Activated B cell treated with CpG ODN at 0.5 μM for 24 hours (primary cell): ENCODE results near the gene TIAM1. TPM values are rescaled to one million over a fixed set of nuclear protein-coding genes. Genes with fewer than 3 reads are reported as not detected.

Experiments
- ATAC-seq: fragments of 200-7000 bp; cut with Tn5 transposase; one replicate; pipeline ENCODE4 v1.10.0; 2021; ENCODE audit warnings: low read depth, mild to moderate bottlenecking, moderate library complexity
- CTCF ChIA-PET: fragments of 350-600 bp; sonication (Branson Sonifier 250); formaldehyde crosslinking; loops from one replicate; lab custom pipeline; 2021; ENCODE audit warnings: antibody characterized with exemption; lab: Charles Lee
- POLR2A ChIA-PET: fragments of 350-600 bp; sonication (Branson Sonifier 250); formaldehyde crosslinking; loops from one replicate; lab custom pipeline; 2021; ENCODE audit warnings: antibody characterized with exemption; lab: Charles Lee
- DNase-seq: peaks from one replicate; pipeline ENCODE4 v3.0.0; 2022
- H3K27ac Mint-ChIP-seq: one replicate; pipeline ENCODE4 v1.8.0; 2020; ENCODE audit warnings: mixed read lengths
- H3K27me3 Mint-ChIP-seq: one replicate; pipeline ENCODE4 v1.8.0; 2021; ENCODE audit warnings: mixed read lengths
- H3K36me3 Mint-ChIP-seq: one replicate; pipeline ENCODE4 v1.8.0; 2021; ENCODE audit warnings: low read depth, mixed read lengths
- H3K4me1 Mint-ChIP-seq: one replicate; pipeline ENCODE4 v1.8.0; 2021; ENCODE audit warnings: mixed read lengths
- H3K4me3 Mint-ChIP-seq: one replicate; pipeline ENCODE4 v1.8.0; 2020; ENCODE audit warnings: mild to moderate bottlenecking, mixed read lengths
- H3K9me3 Mint-ChIP-seq: one replicate; pipeline ENCODE4 v1.8.0; 2020; ENCODE audit warnings: mixed read lengths
- intact Hi-C: fragments of 100-400 bp; cut with micrococcal nuclease; formaldehyde crosslinking; loops from one replicate; pipeline ENCODE4 v1.15.1; 2024
- total RNA-seq: library from RNA; stranded (reverse); gene quantifications from 2 replicates; pipeline ENCODE4 v1.2.3, GENCODE V29; 2022
- TF ChIP-seq, protein P1 (sequence below): fragments of 200-600 bp; IDR thresholded peaks from one replicate; pipeline ENCODE4 v1.8.0; 2022; ENCODE audit warnings: antibody characterized with exemption, mild to moderate bottlenecking

TIAM1 gene
- total RNA-seq, 1 donor from 2014 or later = 0.84 TPM

DNA sequence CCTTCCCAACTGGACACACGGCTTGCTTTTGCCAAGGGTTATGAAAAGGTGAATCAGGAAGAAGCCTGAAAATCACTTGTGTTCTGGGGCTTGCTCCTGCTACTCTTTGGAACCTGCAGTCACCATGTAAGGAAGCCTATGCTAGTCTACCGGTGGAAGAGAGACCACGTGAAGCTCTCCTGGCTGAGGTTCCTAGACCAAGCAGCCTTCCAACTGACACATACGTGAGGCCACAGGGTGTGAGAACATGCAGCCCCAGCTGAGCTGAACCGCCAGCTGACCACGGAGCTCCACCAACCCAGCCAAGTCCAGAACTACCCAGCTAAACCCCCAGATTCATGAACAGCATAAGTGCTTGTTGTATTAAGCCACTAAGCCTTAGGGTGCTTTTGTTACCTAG, 233.0 kb downstream of the TIAM1 start:
- Mint-ChIP-seq H3K4me3 (no peak overlapping the region), H3K36me3 (no peaks in the 10 kb centered on the region), H3K27me3 (no peaks in the 10 kb centered on the region), H3K27ac (no peak overlapping the region), H3K9me3 (no peaks in the 10 kb centered on the region), H3K4me1 (peaks cover 17% of the 10 kb centered on the region)
- intact Hi-C loops = no loop called here
- TF ChIP-seq, protein P1, sequence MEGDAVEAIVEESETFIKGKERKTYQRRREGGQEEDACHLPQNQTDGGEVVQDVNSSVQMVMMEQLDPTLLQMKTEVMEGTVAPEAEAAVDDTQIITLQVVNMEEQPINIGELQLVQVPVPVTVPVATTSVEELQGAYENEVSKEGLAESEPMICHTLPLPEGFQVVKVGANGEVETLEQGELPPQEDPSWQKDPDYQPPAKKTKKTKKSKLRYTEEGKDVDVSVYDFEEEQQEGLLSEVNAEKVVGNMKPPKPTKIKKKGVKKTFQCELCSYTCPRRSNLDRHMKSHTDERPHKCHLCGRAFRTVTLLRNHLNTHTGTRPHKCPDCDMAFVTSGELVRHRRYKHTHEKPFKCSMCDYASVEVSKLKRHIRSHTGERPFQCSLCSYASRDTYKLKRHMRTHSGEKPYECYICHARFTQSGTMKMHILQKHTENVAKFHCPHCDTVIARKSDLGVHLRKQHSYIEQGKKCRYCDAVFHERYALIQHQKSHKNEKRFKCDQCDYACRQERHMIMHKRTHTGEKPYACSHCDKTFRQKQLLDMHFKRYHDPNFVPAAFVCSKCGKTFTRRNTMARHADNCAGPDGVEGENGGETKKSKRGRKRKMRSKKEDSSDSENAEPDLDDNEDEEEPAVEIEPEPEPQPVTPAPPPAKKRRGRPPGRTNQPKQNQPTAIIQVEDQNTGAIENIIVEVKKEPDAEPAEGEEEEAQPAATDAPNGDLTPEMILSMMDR = no peak
- ATAC-seq (no peak), DNase-seq (no peak)
- ChIA-PET POLR2A (no interaction called here), CTCF (no interaction called here)

DNA sequence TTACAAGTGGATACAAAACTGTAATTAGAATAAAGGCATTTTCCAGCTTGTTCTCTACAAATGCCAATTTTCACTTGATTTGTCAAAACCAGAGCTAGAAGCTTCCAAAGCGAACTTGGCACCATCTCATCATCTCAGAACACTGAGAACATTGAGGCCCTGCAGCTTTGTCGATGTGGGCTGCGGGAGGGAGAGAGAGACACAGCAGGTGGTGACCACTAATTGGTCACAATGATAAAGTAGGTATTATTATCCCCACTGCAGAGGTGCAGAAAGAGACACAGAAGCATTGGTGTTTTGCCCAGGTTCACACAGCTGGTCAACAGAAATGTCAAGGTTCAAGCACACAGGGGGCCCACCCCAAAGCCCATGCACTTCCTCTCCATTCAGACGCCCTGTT, 233.6 kb downstream of the TIAM1 start:
- TF ChIP-seq, protein P1 = no peak
- POLR2A ChIA-PET = no interaction called here
- Mint-ChIP-seq H3K4me1 (peaks cover 17% of the 10 kb centered on the region), H3K9me3 (peaks cover 1% of the 10 kb centered on the region), H3K36me3 (no peaks in the 10 kb centered on the region), H3K4me3 (no peak overlapping the region), H3K27ac (no peak overlapping the region), H3K27me3 (no peaks in the 10 kb centered on the region)
- no peak for ATAC-seq
- DNase-seq = no peak
- CTCF ChIA-PET = interaction anchor here (0.7 kb wide), 1 partner anchor 451 kb away, joined by 3 read pairs; no protein-coding TSS in a partner anchor
- intact Hi-C loops = no loop called here

GRCh38 chr21:31107871-31108270, 236.2 kb downstream of the TIAM1 start:
- intact Hi-C loops = no loop called here
- Mint-ChIP-seq H3K9me3 (peaks cover 4% of the 10 kb centered on the region), H3K36me3 (no peaks in the 10 kb centered on the region), H3K27ac (no peak overlapping the region), H3K4me1 (peaks cover 26% of the 10 kb centered on the region), H3K4me3 (no peak overlapping the region), H3K27me3 (no peaks in the 10 kb centered on the region)
- ChIA-PET CTCF (no interaction called here), POLR2A (no interaction called here)
- DNase-seq (no peak), ATAC-seq (no peak)
- TF ChIP-seq, protein P1 = no peak

GRCh38 chr21:31107176-31107785, 236.8 kb downstream of the TIAM1 start:
- H3K4me3 Mint-ChIP-seq = no peak overlapping the region
- peaks cover 4% of the 10 kb centered on the region for H3K9me3 Mint-ChIP-seq
- no peaks in the 10 kb centered on the region for H3K27me3 Mint-ChIP-seq
- POLR2A ChIA-PET = no interaction called here
- H3K4me1 Mint-ChIP-seq = peaks cover 26% of the 10 kb centered on the region
- H3K36me3 Mint-ChIP-seq = no peaks in the 10 kb centered on the region
- ATAC-seq (no peak), DNase-seq (no peak)
- CTCF ChIA-PET = no interaction called here
- no peak overlapping the region for H3K27ac Mint-ChIP-seq
- TF ChIP-seq, protein P1 = no peak
- intact Hi-C loops = no loop called here

DNA sequence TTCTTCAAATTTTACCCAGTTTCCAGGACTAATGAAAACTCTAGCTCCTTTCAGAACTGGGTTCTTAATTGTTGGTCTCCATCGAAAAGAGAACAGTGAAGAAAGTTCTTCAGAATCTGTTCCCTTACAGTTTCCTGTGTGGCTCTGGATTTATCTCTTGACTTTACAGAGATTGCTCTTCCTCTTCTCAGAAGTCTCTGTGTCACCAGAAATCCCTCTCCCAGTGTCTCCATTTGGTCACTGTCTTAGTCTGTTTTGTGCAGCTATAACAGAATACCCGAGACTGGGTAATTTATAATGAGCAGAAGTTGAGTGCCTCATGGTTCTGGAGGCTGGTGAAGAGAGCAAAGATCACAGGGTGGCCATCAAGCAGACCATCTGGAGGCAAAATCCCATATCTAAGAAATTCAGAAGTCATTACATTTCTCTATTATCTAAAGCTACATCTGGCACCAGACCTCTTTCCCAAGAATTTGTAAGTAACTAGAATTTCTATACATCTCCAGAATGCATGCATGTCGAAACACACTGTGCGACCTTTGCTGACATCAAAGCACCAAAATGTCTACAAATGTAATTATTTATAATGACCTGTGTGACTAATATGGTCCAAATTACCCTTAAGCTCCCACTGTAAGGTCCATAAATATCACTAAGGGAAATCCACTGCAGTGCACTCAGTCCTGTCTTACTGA, 240.3 kb downstream of the TIAM1 start:
- no peaks in the 10 kb centered on the region for H3K36me3 Mint-ChIP-seq
- H3K27me3 Mint-ChIP-seq = peaks cover 3% of the 10 kb centered on the region
- no peak overlapping the region for H3K27ac Mint-ChIP-seq
- peaks cover 22% of the 10 kb centered on the region for H3K4me1 Mint-ChIP-seq
- POLR2A ChIA-PET = no interaction called here
- intact Hi-C loops = no loop called here
- DNase-seq (no peak), ATAC-seq (no peak)
- no peak overlapping the region for H3K4me3 Mint-ChIP-seq
- TF ChIP-seq, protein P1 = no peak
- CTCF ChIA-PET = interaction anchor here (1.2 to 2.2 kb wide), 2 partner anchors 477 to 500 kb away, joined by 3 to 7 read pairs; no protein-coding TSS in a partner anchor
- peaks cover 4% of the 10 kb centered on the region for H3K9me3 Mint-ChIP-seq
